ENCODE measurements around the gene RXRA.

GRCh38 chr9:134346840-134347583, 20.8 kb downstream of the RXRA start:
- TF ChIP-seq POLR2A (IDR thresholded peaks at IDR 0.05) (no peak), POLR2AphosphoS5 (IDR thresholded peaks at IDR 0.05) (no peak), CTCF (IDR thresholded peaks at IDR 0.05 in 8 of 11, conservative IDR thresholded peaks at IDR 0.05 in 3 of 11) (no peak)

Measured in spleen (tissue), 7 donors.